ENCODE measurements around the gene GNG12. TPM values are rescaled to one million over a fixed set of nuclear protein-coding genes. Genes with fewer than 3 reads are reported as not detected.
A peak's percentile ranks its signal among the peaks of the same experiment; 100 is the strongest.

Gene GNG12
- total RNA-seq, 1 experiment from 2014 or later: 12.5 TPM

DNA sequence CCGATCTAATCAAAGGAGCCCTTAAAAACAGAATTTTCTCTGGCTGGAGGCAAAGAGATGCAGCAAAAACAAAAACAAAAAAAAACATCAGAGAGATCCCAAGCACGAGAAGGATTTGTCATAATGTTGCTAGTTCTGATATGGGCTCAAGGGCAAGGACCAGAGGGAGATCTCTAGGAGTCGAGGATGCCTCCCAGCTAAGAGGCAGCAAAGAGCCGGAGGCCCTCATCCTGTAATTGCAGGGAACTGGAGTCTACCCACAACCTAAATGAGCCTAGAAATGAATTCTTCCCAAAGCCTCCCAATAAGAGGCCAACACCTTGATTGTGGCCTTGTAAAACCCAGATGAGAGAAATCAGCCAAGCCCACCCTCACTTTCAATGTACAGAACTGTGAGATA, 12.0 kb downstream of the GNG12 start:
- no peak for DNase-seq
- Mint-ChIP-seq H3K4me3 (ENCODE audit: unreplicated experiment) (no peak overlapping the region), H3K4me1 (ENCODE audit: low read depth, unreplicated experiment) (peaks cover 13% of the 10 kb centered on the region), H3K36me3 (ENCODE audit: insufficient read depth, unreplicated experiment) (no peaks in the 10 kb centered on the region), H3K9me3 (ENCODE audit: unreplicated experiment) (no peaks in the 10 kb centered on the region), H3K27ac (ENCODE audit: unreplicated experiment) (no peak overlapping the region), H3K27me3 (ENCODE audit: insufficient read depth, unreplicated experiment) (no peaks in the 10 kb centered on the region)
- intact Hi-C loops (cut with micrococcal nuclease; ENCODE audit: unreplicated experiment): no loop called here
- Histone ChIP-seq H3K4me1 (no peaks in the 10 kb centered on the region), H3K4me3 (ENCODE audit: low read depth, low read length) (no peak overlapping the region), H3K27me3 (replicated peaks; ENCODE audit: control insufficient read depth, insufficient read depth, low read length) (no peaks in the 10 kb centered on the region), H3K9me3 (no peaks in the 10 kb centered on the region), H3K36me3 (ENCODE audit: control insufficient read depth, insufficient read depth, low read length) (no peaks in the 10 kb centered on the region)
- TF ChIP-seq, protein P1, sequence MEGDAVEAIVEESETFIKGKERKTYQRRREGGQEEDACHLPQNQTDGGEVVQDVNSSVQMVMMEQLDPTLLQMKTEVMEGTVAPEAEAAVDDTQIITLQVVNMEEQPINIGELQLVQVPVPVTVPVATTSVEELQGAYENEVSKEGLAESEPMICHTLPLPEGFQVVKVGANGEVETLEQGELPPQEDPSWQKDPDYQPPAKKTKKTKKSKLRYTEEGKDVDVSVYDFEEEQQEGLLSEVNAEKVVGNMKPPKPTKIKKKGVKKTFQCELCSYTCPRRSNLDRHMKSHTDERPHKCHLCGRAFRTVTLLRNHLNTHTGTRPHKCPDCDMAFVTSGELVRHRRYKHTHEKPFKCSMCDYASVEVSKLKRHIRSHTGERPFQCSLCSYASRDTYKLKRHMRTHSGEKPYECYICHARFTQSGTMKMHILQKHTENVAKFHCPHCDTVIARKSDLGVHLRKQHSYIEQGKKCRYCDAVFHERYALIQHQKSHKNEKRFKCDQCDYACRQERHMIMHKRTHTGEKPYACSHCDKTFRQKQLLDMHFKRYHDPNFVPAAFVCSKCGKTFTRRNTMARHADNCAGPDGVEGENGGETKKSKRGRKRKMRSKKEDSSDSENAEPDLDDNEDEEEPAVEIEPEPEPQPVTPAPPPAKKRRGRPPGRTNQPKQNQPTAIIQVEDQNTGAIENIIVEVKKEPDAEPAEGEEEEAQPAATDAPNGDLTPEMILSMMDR (IDR thresholded peaks at IDR 0.05; ENCODE audit: insufficient read depth in 1 of 2, low read depth in 1 of 2, low read length in 1 of 2, severe bottlenecking in 1 of 2, unreplicated experiment in 1 of 2): no peak
- no TSS peak for BruUV-seq (replicated peaks)
- ChIA-PET POLR2A (no interaction called here), CTCF (no interaction called here)

DNA sequence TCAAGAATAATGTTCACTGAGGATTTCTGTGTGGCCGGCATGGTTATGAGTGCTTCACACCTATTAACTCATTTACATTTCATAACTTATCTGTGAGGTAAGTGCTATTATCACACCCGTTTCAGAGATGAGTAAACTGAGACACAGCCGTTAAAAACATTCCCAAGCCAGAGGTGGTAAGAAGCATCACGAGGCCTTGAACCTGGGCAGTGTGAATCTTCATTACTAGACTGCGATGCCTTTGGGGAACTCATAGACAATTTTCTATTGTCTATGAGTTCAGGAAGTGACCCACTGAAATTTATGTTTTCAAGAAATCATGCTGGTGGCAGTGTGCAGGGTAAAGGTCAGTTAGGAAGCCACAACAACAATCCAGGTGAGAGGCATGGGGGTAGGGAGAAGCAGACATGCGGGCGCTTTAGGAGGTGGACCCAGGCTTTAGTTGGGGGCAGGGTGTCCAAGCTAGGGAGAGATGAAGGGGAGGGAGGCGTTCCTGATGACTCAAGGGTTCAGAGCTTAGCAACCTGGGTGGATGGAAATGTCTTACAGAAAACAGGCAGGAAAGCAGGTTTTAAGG, 14.5 kb downstream of the GNG12 start:
- TF ChIP-seq, protein P1 (IDR thresholded peaks at IDR 0.05; ENCODE audit: insufficient read depth in 1 of 2, low read depth in 1 of 2, low read length in 1 of 2, severe bottlenecking in 1 of 2, unreplicated experiment in 1 of 2): no peak
- Mint-ChIP-seq H3K27me3 (ENCODE audit: insufficient read depth, unreplicated experiment) (no peaks in the 10 kb centered on the region), H3K4me1 (ENCODE audit: low read depth, unreplicated experiment) (peaks cover 13% of the 10 kb centered on the region), H3K4me3 (ENCODE audit: unreplicated experiment) (no peak overlapping the region), H3K36me3 (ENCODE audit: insufficient read depth, unreplicated experiment) (no peaks in the 10 kb centered on the region), H3K27ac (ENCODE audit: unreplicated experiment) (no peak overlapping the region), H3K9me3 (ENCODE audit: unreplicated experiment) (no peaks in the 10 kb centered on the region)
- no peak overlapping the region for H3K4me3 ChIP-seq (ENCODE audit: low read depth, low read length)
- ChIA-PET CTCF (no interaction called here), POLR2A (no interaction called here)
- intact Hi-C loops (cut with micrococcal nuclease; ENCODE audit: unreplicated experiment): no loop called here
- DNase-seq: peak in 1 of 2 experiments; percentile 38
- H3K27me3 ChIP-seq (replicated peaks; ENCODE audit: control insufficient read depth, insufficient read depth, low read length): no peaks in the 10 kb centered on the region
- H3K36me3 ChIP-seq (ENCODE audit: control insufficient read depth, insufficient read depth, low read length): no peaks in the 10 kb centered on the region
- no peaks in the 10 kb centered on the region for H3K4me1 ChIP-seq
- H3K9me3 ChIP-seq: no peaks in the 10 kb centered on the region
- BruUV-seq (replicated peaks): no TSS peak

DNA sequence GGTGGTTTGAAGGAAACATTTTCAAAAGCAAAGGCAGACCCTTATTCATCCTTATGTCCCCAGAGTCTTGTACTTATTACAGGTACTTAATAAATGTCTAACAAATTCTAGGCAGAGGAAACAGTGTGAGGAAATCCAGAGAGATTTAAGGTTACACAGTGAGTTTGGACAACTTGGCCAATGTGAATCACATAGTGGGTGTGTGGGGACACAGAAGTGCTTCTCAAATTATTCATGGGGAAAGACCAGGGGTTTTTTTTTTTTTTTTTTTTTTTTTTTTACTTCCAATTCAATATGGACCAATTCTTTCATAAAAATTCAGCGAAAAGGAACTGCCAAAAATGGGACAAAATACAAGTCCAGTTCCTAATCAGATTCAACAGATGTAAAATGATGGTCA, 15.1 kb downstream of the GNG12 start:
- Mint-ChIP-seq H3K4me1 (ENCODE audit: low read depth, unreplicated experiment) (peaks cover 13% of the 10 kb centered on the region), H3K36me3 (ENCODE audit: insufficient read depth, unreplicated experiment) (no peaks in the 10 kb centered on the region), H3K9me3 (ENCODE audit: unreplicated experiment) (no peaks in the 10 kb centered on the region), H3K27me3 (ENCODE audit: insufficient read depth, unreplicated experiment) (no peaks in the 10 kb centered on the region), H3K27ac (ENCODE audit: unreplicated experiment) (no peak overlapping the region), H3K4me3 (ENCODE audit: unreplicated experiment) (no peak overlapping the region)
- intact Hi-C loops (cut with micrococcal nuclease; ENCODE audit: unreplicated experiment): no loop called here
- Histone ChIP-seq H3K27me3 (replicated peaks; ENCODE audit: control insufficient read depth, insufficient read depth, low read length) (no peaks in the 10 kb centered on the region), H3K4me3 (ENCODE audit: low read depth, low read length) (no peak overlapping the region), H3K36me3 (ENCODE audit: control insufficient read depth, insufficient read depth, low read length) (no peaks in the 10 kb centered on the region), H3K4me1 (no peaks in the 10 kb centered on the region), H3K9me3 (no peaks in the 10 kb centered on the region)
- ChIA-PET CTCF (no interaction called here), POLR2A (no interaction called here)
- no peak for DNase-seq
- TF ChIP-seq, protein P1 (IDR thresholded peaks at IDR 0.05; ENCODE audit: insufficient read depth in 1 of 2, low read depth in 1 of 2, low read length in 1 of 2, severe bottlenecking in 1 of 2, unreplicated experiment in 1 of 2): no peak
- BruUV-seq (replicated peaks): no TSS peak
